AG04449 (cell line): ENCODE results near the gene NUDT3.

Source experiments
- CTCF ChIA-PET: fragments of 350-600 bp; formaldehyde crosslinking; extraction: SDS; loops from one replicate; lab custom pipeline; 2021; ENCODE audit warnings: antibody characterized with exemption; lab: Yijun Ruan, JAX
- POLR2A ChIA-PET: fragments of 400-600, 350-600 bp; formaldehyde crosslinking; extraction: SDS; loops from one replicate; lab custom pipeline; 2020; ENCODE audit warnings: antibody characterized with exemption, inconsistent platforms; lab: Yijun Ruan, JAX
- DNase-seq: peaks from one replicate; pipeline ENCODE4 v3.0.0-alpha.2; 2010; ENCODE audit warnings: low read depth, low spot score
- H3K4me3 ChIP-seq: 2 replicates; pipeline ENCODE4 v1.5.1; 2011; ENCODE audit warnings: low read depth, mild to moderate bottlenecking, control low read depth, low read length
- CTCF ChIP-seq: IDR thresholded peaks from one replicate; pipeline ENCODE4 v1.5.1; 2011; ENCODE audit warnings: mild to moderate bottlenecking, moderate library complexity, low read length, control low read depth, inconsistent platforms; ENCODE audit not compliant: insufficient read depth; ENCODE audit errors: missing control alignments

The NUDT3 gene

DNA sequence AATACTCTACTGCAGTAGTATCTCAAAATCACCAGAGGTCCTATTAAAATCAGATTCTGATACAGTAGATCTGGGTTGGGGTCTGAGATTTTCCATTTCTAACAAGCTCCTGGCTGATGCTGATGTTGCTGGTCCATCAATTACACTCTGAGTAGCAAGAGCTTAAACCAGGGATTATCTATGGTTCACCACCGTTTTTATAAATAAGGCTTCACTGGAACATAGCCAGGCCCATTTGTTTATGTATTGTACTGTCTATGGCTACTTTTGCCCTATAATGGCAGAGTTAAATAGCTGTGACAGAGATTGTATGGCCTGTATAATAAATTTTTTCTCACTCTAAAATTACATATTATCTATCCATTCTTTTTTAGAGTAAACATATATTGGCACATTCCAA lies 53.0 kb downstream of the NUDT3 start:
- H3K4me3 ChIP-seq = no peak overlapping the region
- CTCF ChIA-PET = no interaction called here
- no peak for DNase-seq
- POLR2A ChIA-PET = no interaction called here
- no peak for TF ChIP-seq CTCF

GRCh38 chr6:34338811-34339210 lies 53.7 kb downstream of the NUDT3 start:
- TF ChIP-seq CTCF = no peak
- no peak for DNase-seq
- ChIA-PET POLR2A (no interaction called here), CTCF (interaction anchor here (0.7 to 1.4 kb wide), 2 partner anchors 12 to 14 kb away, joined by 3 read pairs; no protein-coding TSS in a partner anchor)
- H3K4me3 ChIP-seq = no peak overlapping the region

- H3K4me3 ChIP-seq = no peak overlapping the region
- DNase-seq = no peak
- TF ChIP-seq CTCF = no peak
- ChIA-PET CTCF (interaction anchor here (0.7 to 1.4 kb wide), 2 partner anchors 12 to 14 kb away, joined by 3 read pairs; no protein-coding TSS in a partner anchor), POLR2A (no interaction called here)
These were observed 54.1 kb downstream of the NUDT3 start for GRCh38 chr6:34338377-34338776.

GRCh38 chr6:34334796-34335416 lies 57.6 kb downstream of the NUDT3 start:
- ChIA-PET CTCF (no interaction called here), POLR2A (interaction anchor here (0.7 kb wide), 1 partner anchor 16 kb away, joined by 3 read pairs; no protein-coding TSS in a partner anchor)
- no peak for DNase-seq
- no peak for TF ChIP-seq CTCF
- no peak overlapping the region for H3K4me3 ChIP-seq

DNA sequence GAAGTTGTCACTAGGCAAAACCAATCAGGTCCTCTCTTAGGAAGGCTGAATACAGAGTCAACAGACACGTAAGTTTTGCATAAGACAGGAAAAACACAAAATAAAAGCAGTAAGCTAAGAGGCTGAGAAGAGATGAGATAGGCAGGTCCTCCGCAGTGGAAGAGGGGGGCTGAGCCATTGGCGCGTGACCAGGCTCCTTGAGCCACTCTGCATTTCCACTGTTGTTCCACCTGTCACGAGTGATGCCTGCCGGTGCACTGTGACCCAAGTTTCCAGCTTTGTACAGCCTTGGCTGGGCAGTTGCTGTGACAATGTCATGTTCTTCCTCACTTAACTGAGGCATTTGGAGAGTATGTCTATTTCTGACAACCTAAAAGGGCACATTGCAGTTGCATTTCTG lies 58.6 kb downstream of the NUDT3 start:
- H3K4me3 ChIP-seq = no peak overlapping the region
- POLR2A ChIA-PET = no interaction called here
- CTCF ChIA-PET = no interaction called here
- DNase-seq = no peak
- no peak for TF ChIP-seq CTCF

- TF ChIP-seq CTCF = no peak
- ChIA-PET CTCF (no interaction called here), POLR2A (no interaction called here)
These were observed 59.9 kb downstream of the NUDT3 start for GRCh38 chr6:34332251-34333198.

More at GRCh38 chr6:34332251-34333198, 59.9 kb downstream of the NUDT3 start:
- H3K4me3 ChIP-seq = no peak overlapping the region
- DNase-seq = no peak
